Stimulated activated CD8-positive, alpha-beta memory T cell treated with anti-CD3 and anti-CD28 coated beads, Interleukin-7, amount 100 ng/mL, for 24 hours (primary cell): ENCODE results near the gene PKD1.

Experiments
- DNase-seq: peaks from one replicate; pipeline ENCODE4 v3.0.0-alpha.2; 2020; ENCODE audit warnings: low read depth

PKD1 gene

DNA sequence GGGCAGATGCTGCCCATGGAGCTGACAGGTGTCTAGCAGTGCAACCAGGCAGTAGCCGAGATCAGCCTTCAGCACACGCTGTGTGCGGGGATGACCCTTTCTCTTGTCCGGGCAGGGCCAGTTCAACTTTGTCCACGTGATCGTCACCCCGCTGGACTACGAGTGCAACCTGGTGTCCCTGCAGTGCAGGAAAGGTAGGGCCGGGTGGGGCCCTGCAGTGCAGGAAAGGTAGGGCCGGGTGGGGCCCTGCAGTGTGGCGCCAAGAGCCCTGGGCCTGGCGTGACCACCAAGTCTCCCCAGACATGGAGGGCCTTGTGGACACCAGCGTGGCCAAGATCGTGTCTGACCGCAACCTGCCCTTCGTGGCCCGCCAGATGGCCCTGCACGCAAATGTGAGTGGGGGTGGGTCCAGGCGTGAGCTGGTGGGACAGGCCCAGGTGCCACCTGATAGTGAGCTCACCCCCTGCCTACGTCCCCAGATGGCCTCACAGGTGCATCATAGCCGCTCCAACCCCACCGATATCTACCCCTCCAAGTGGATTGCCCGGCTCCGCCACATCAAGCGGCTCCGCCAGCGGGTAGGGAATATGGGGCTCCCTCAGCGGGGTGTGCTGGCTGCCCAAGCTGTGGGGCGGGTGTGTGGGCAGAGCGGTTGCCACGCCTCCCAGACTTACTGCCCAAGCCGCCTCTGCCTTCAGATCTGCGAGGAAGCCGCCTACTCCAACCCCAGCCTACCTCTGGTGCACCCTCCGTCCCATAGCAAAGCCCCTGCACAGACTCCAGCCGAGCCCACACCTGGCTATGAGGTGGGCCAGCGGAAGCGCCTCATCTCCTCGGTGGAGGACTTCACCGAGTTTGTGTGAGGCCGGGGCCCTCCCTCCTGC, 47.7 kb downstream of the PKD1 start:
- DNase-seq: no peak

- no peak for DNase-seq
Measured at GRCh38 chr16:2086812-2087747, 48.6 kb downstream of the PKD1 start.

GRCh38 chr16:2086106-2086742, 49.5 kb downstream of the PKD1 start:
- DNase-seq: no peak

DNA sequence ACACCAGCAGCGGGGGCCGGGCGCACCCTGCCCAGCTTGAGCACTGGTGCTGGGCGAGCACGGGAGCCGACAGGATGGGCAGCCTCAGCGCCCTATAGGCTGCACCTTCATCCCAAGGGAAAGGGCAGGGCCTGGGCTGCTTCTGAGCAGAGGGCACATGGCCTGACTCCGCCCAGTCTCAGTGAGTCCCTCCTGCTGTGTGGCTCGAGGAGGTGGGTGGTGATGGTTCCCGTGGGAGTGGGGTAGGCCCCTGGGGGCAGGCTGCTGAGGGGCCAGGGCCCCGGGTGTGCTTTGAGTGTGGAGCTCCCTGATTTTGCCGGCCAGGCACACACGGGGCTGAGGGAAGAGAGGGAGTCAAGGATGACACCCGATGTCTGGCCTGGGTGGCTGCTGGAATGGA, 50.0 kb downstream of the PKD1 start:
- no peak for DNase-seq

GRCh38 chr16:2084895-2085625, 50.6 kb downstream of the PKD1 start:
- DNase-seq: no peak

DNA sequence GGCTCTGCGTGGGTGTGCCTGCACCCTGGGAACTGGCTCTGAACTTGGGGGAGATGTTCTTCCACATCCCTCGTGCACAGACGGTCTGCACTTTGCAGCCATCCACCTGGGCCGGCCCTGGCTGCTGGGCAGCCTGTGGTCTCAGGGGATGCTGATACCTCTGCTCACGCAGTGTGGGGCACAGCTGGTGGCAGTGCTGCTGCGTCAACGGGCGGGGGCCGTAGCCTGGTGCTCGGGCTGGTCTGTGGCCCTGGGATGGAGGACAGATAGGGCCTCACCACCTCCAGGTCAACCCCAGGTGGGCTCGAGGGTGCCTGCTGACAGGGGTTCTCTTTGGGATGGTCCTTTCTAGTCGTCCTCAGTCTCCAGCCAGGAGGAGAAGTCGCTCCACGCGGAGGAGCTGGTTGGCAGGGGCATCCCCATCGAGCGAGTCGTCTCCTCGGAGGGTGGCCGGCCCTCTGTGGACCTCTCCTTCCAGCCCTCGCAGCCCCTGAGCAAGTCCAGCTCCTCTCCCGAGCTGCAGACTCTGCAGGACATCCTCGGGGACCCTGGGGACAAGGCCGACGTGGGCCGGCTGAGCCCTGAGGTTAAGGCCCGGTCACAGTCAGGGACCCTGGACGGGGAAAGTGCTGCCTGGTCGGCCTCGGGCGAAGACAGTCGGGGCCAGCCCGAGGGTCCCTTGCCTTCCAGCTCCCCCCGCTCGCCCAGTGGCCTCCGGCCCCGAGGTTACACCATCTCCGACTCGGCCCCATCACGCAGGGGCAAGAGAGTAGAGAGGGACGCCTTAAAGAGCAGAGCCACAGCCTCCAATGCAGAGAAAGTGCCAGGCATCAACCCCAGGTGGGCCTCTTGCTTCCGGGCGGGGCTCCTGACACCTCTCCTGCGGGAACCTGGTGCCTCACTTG, 51.6 kb downstream of the PKD1 start:
- DNase-seq: no peak

GRCh38 chr16:2083409-2083808, 52.3 kb downstream of the PKD1 start:
- no peak for DNase-seq

- DNase-seq: no peak
Measured at GRCh38 chr16:2082983-2083364, 52.7 kb downstream of the PKD1 start.

DNA sequence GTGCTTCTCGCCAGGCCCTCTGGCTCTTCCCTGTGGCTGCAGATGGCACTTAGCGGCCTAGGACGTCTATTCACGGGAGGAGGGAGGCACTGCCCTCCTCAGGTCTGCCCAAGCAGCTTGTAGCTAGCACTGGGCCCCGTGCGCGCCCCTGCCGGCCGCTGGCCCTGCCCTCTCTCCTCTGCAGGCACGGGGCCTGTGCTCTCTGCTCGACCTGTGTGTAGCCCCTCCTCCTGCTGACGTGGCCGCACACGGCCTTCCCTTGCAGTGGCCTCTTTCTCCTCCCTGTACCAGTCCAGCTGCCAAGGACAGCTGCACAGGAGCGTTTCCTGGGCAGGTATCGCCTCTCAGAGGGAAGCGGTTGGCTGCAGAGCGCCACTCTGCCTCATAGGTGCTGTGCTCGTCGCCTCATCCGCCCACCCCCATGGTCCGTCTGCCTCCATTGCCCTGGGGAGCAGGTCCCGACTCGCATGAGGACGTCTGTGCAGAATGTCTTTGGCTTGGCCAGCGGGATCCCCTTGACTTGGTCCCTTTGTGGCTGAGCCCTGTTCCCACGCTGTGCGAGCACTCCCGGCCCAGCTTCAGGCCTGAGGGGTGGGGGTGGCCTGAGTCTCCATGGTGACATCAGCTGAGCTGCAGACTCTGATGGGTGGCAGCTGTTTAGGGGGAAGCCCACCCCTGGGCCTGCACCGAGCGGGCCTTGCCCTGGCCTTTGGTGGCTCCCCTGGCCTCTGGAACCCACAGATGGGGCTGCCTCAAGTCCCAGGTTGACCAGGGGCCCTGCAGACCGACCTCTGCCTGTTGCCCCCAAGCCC, 53.3 kb downstream of the PKD1 start:
- DNase-seq: no peak

DNA sequence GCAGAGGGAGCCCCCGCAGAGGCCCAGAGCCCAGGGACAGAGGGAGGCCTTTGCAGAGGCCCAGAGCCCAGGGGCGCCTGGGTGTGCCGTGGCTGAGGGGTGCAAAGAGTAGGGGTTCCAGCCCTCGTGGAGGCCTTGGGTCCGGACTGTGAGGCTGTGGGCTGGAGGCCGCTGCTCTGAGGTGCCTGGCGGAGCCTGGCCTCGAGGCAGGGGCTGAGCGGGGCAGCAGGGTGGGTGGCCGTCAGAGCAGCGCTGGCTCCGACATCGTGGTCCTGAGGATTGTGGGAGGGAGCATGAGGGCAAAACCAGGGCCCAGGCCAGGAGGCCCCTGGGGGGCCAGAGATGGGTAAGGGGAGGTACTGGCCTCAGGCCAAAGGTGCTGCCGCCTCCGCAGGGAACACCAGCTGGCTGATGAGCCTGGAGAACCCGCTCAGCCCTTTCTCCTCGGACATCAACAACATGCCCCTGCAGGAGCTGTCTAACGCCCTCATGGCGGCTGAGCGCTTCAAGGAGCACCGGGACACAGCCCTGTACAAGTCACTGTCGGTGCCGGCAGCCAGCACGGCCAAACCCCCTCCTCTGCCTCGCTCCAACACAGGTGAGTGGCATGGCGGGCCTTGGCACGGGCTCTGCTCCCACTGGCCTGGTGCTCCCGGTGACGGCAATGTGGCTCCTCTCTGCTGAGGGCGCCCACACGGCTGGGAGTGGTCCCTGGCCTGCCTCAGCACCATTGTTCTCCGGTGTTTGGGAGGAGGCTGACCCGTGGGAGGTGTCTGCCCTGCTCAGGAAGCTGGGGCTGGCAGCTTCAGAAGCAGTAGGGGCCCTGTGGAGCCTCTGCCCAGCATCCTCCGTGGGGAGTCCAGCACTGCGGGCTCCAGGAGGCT, 54.3 kb downstream of the PKD1 start:
- DNase-seq: no peak

GRCh38 chr16:2079991-2080390, 55.7 kb downstream of the PKD1 start:
- no peak for DNase-seq

- no peak for DNase-seq
Measured at GRCh38 chr16:2079311-2079800, 56.3 kb downstream of the PKD1 start.

- DNase-seq: no peak
Measured at GRCh38 chr16:2078691-2079090, 57.0 kb downstream of the PKD1 start.

DNA sequence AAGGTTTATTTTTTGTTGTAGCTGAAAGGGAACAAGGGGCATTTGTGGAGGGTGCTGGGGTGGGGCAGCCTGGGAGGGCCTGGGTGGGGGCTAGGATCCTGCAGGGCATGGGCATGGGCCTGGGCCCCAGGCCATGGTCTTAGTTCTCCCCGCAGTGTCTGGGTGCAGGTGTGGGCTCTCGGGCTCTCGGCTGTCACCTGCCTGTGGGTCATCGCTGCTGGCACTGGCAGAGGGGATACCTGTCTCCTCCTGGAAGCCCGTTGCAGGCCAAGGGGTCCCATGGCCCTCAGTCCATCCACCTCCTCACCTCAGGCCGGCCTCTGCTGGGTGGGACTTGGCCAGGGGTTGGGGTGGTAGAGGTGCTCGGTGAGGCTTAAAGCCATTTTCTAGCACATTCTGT, 57.6 kb downstream of the PKD1 start:
- DNase-seq: no peak

DNA sequence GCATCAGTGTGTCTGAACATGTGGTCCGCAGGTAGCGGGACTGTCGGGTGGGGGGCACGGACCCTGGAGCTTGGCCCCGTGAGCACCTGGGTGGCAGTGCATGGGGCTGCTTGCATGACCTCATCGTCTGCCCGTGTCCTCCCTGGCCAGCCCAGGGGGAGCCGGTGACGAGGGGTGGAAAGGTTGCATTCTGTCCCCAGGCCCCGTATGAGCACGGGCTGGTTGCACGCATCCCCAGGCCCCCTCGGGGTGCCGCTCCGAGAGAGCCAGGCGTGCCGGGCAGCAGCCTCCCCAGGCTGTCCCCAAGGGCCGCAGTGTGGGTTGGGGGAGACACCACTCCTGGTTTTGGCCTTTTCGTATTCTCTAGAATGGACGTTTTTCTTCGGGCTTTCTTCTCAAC, 58.0 kb downstream of the PKD1 start:
- DNase-seq: no peak

DNA sequence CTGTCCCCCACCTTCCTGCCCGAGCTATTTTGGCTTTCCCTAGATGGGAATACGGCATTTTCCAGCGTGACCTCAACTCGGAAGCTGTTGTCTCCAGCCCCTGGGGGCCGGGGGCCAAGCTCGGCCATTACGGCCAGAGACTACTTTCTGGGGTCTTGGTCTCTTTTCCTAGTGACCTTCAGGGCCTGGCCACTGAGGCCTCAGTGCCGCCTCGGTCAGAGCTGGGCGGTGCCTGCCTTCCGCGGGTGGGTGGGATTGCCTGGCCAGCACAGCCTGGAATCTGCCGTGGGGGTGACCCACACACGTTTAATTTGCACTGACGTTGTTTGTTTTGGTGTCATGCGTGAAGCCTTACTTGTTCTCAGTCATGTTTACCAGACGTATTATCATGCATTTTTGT, 58.7 kb downstream of the PKD1 start:
- DNase-seq: no peak

- no peak for DNase-seq
Measured at GRCh38 chr16:2076072-2076865, 59.4 kb downstream of the PKD1 start.

DNA sequence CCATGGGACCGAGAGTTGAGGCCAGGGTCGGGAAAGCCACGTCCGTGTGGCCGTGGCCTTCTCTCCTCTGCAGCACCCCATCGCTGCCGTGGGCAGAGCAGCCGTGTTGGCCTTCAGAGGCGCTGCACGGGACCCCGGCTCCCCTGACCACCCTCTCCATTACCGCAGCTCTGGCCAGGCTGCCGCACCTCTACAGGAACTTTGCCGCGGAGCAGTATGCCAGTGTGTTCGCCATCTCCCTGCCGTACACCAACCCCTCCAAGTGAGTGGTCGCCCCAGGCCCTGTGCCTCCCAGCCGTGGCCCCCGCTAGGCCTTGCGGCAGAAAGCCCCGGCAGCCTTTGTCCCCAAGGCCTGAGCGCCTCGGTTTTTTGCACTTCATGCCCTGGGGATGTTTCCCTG, 60.1 kb downstream of the PKD1 start:
- DNase-seq: no peak
